ENCODE measurements around the gene PHLDA3.

The PHLDA3 gene

GRCh38 chr1:201426479-201427310 lies 42.3 kb downstream of the PHLDA3 start:
- no peak for DNase-seq

- DNase-seq = no peak
Measured at GRCh38 chr1:201424146-201424545, 44.8 kb downstream of the PHLDA3 start.

GRCh38 chr1:201423655-201424054 lies 45.3 kb downstream of the PHLDA3 start:
- no peak for DNase-seq

GRCh38 chr1:201422436-201423030 lies 46.5 kb downstream of the PHLDA3 start:
- no peak for DNase-seq

GRCh38 chr1:201422026-201422425 lies 47.0 kb downstream of the PHLDA3 start:
- no peak for DNase-seq

GRCh38 chr1:201421041-201421440 lies 47.9 kb downstream of the PHLDA3 start:
- DNase-seq = no peak

GRCh38 chr1:201420608-201421002 lies 48.4 kb downstream of the PHLDA3 start:
- no peak for DNase-seq

- DNase-seq = no peak
Measured at GRCh38 chr1:201419746-201420607, 49.0 kb downstream of the PHLDA3 start.

GRCh38 chr1:201419256-201419655 lies 49.7 kb downstream of the PHLDA3 start:
- DNase-seq = no peak

- no peak for DNase-seq
Measured at GRCh38 chr1:201418461-201418860, 50.5 kb downstream of the PHLDA3 start.
